ENCODE data around the gene LITAF. TPM values are rescaled to one million over a fixed set of nuclear protein-coding genes. Genes with fewer than 3 reads are reported as not detected.
"Not testable (repeated sequence)": the region's sequence is repeated elsewhere in the genome, so short reads cannot be mapped to it uniquely, and the experiment has no call there.

Gene LITAF
- total RNA-seq, 1 donor from 2014 or later: 70.9 TPM

DNA sequence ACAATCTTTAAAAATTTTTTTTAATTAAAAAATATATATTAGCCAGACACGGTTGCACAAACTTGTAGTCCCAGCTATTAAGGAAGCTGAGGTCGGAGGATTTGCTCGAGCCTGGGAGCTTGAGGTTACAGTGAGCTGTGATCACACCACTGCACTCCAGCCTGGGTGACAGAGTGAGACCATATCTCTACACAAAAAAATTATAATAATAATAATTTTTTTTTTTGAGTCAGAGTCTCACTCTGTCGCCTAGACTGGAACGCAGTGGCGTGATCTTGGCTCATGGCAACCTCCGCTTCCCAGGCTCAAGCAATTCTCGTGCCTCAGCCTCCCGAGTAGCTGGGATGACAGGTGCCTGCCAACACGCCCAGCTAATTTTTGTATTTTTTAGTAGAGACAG, 23.8 kb downstream of the LITAF start:
- Mint-ChIP-seq H3K9me3 (ENCODE audit: unreplicated experiment) (no peaks in the 10 kb centered on the region), H3K36me3 (ENCODE audit: low read depth, unreplicated experiment) (peaks cover 5% of the 10 kb centered on the region), H3K27ac (ENCODE audit: unreplicated experiment) (no peak overlapping the region), H3K27me3 (ENCODE audit: unreplicated experiment) (no peaks in the 10 kb centered on the region), H3K4me1 (ENCODE audit: unreplicated experiment) (peaks cover 9% of the 10 kb centered on the region), H3K4me3 (ENCODE audit: unreplicated experiment) (no peak overlapping the region)
- TF ChIP-seq, protein P1, sequence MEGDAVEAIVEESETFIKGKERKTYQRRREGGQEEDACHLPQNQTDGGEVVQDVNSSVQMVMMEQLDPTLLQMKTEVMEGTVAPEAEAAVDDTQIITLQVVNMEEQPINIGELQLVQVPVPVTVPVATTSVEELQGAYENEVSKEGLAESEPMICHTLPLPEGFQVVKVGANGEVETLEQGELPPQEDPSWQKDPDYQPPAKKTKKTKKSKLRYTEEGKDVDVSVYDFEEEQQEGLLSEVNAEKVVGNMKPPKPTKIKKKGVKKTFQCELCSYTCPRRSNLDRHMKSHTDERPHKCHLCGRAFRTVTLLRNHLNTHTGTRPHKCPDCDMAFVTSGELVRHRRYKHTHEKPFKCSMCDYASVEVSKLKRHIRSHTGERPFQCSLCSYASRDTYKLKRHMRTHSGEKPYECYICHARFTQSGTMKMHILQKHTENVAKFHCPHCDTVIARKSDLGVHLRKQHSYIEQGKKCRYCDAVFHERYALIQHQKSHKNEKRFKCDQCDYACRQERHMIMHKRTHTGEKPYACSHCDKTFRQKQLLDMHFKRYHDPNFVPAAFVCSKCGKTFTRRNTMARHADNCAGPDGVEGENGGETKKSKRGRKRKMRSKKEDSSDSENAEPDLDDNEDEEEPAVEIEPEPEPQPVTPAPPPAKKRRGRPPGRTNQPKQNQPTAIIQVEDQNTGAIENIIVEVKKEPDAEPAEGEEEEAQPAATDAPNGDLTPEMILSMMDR (IDR thresholded peaks at IDR 0.05; ENCODE audit: unreplicated experiment): no peak
- no peak for DNase-seq (ENCODE audit: low spot score)

DNA sequence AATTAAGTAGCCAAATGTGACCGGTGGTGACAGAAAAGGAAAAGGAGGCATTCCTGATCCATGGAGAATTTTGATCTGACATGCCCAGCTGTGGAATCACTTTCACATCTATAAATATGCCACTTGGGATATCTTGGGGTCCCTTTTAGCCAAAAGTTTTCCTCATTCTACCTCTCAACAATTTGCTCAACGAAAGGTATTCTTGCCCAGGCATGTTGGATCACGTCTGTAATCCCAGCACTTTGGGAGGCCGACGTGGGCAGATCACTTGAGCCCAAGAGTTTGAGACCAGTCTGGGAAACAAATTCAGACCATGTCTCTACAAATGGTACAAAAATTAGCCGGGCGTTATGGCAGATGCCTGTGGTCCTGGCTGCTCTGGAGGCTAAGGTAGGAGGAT, 24.3 kb downstream of the LITAF start:
- DNase-seq (ENCODE audit: low spot score): no peak
- H3K36me3 Mint-ChIP-seq (ENCODE audit: low read depth, unreplicated experiment): peaks cover 5% of the 10 kb centered on the region
- peaks cover 9% of the 10 kb centered on the region for H3K4me1 Mint-ChIP-seq (ENCODE audit: unreplicated experiment)
- H3K27ac Mint-ChIP-seq (ENCODE audit: unreplicated experiment): no peak overlapping the region
- TF ChIP-seq, protein P1 (IDR thresholded peaks at IDR 0.05; ENCODE audit: unreplicated experiment): no peak
- no peaks in the 10 kb centered on the region for H3K27me3 Mint-ChIP-seq (ENCODE audit: unreplicated experiment)
- no peak overlapping the region for H3K4me3 Mint-ChIP-seq (ENCODE audit: unreplicated experiment)
- no peaks in the 10 kb centered on the region for H3K9me3 Mint-ChIP-seq (ENCODE audit: unreplicated experiment)

DNA sequence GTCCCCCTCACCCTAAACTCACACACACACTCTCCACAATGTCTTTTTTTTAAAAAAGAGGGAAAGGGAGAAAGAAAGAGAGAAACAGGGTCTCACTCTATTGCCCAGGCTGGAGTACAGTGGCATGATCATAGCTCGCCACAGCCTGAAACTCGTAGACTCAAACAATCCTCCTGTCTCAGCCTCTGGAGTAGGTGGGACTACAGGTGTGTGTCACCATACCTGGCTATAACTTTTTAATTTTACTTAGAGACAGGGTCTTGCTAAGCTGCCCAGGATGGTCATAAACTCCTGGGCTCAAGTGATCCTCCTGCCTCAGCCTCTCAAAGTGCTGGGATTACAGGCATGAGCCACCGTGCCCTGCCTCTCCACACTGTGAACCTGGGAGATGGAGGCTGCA, 24.9 kb downstream of the LITAF start:
- no peak overlapping the region for H3K4me3 Mint-ChIP-seq (ENCODE audit: unreplicated experiment)
- H3K9me3 Mint-ChIP-seq (ENCODE audit: unreplicated experiment): no peaks in the 10 kb centered on the region
- peaks cover 9% of the 10 kb centered on the region for H3K4me1 Mint-ChIP-seq (ENCODE audit: unreplicated experiment)
- H3K36me3 Mint-ChIP-seq (ENCODE audit: low read depth, unreplicated experiment): peaks cover 5% of the 10 kb centered on the region
- no peak for DNase-seq (ENCODE audit: low spot score)
- H3K27ac Mint-ChIP-seq (ENCODE audit: unreplicated experiment): no peak overlapping the region
- TF ChIP-seq, protein P1 (IDR thresholded peaks at IDR 0.05; ENCODE audit: unreplicated experiment): no peak
- no peaks in the 10 kb centered on the region for H3K27me3 Mint-ChIP-seq (ENCODE audit: unreplicated experiment)

DNA sequence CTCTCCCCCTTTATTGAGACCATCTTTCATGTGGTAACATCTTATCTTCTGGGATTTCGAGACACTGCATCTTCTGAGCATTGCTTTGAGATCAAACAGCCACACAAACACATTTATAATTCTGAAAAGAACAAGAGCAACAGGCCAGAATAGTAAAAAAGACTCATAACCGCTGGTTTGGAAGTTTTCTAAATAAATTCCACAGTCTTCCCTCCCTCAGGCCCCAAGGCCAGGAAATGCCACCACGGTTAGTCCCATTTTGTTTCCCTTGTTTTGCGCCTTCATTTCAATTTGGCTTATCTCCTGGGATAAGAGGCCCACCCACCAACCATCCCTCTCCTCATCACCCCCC, 25.3 kb downstream of the LITAF start:
- no peak overlapping the region for H3K4me3 Mint-ChIP-seq (ENCODE audit: unreplicated experiment)
- no peaks in the 10 kb centered on the region for H3K9me3 Mint-ChIP-seq (ENCODE audit: unreplicated experiment)
- TF ChIP-seq, protein P1 (IDR thresholded peaks at IDR 0.05; ENCODE audit: unreplicated experiment): no peak
- no peaks in the 10 kb centered on the region for H3K27me3 Mint-ChIP-seq (ENCODE audit: unreplicated experiment)
- peaks cover 8% of the 10 kb centered on the region for H3K36me3 Mint-ChIP-seq (ENCODE audit: low read depth, unreplicated experiment)
- no peak overlapping the region for H3K27ac Mint-ChIP-seq (ENCODE audit: unreplicated experiment)
- peaks cover 9% of the 10 kb centered on the region for H3K4me1 Mint-ChIP-seq (ENCODE audit: unreplicated experiment)
- no peak for DNase-seq (ENCODE audit: low spot score)

DNA sequence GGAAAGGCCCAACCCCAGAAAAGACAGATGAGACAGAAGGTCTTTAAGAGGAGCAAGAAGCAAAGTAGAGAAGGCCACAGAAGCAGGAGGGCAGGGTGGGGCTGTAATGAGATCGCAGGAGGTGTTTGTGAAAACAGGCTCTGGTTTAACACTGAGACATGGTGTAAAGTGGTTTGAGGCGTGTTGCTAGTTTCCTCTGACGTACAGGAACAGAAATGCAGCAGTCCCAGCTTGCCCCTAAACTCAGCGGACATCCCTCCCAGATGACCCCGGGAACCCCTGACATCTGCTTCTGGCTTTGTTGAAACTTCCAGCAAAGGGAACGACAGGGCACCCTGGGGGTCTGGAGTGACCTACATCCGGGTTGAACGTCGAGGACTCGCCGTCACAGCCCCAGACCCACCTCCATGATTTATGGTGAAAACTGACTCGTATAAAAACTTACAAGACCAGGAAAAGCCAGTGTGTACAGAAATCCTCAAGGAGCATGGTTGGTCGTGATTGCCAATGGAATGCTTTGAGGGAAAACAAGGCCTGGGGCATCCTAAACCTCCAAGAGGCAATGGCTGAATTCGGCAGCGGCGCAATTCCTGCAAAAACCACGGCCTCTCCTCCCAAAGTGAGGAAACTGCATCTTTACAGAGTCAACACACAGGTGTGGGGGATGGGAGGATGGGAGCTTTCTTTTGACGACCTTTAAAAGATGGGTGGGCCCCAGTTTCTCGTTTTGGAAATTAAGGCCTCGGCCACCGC, 25.8 kb downstream of the LITAF start:
- TF ChIP-seq, protein P1 (IDR thresholded peaks at IDR 0.05; ENCODE audit: unreplicated experiment): no peak
- Mint-ChIP-seq H3K4me1 (ENCODE audit: unreplicated experiment) (peaks cover 9% of the 10 kb centered on the region), H3K27ac (ENCODE audit: unreplicated experiment) (no peak overlapping the region), H3K4me3 (ENCODE audit: unreplicated experiment) (no peak overlapping the region), H3K9me3 (ENCODE audit: unreplicated experiment) (no peaks in the 10 kb centered on the region), H3K36me3 (ENCODE audit: low read depth, unreplicated experiment) (peaks cover 10% of the 10 kb centered on the region), H3K27me3 (ENCODE audit: unreplicated experiment) (no peaks in the 10 kb centered on the region)
- DNase-seq (ENCODE audit: low spot score): no peak

DNA sequence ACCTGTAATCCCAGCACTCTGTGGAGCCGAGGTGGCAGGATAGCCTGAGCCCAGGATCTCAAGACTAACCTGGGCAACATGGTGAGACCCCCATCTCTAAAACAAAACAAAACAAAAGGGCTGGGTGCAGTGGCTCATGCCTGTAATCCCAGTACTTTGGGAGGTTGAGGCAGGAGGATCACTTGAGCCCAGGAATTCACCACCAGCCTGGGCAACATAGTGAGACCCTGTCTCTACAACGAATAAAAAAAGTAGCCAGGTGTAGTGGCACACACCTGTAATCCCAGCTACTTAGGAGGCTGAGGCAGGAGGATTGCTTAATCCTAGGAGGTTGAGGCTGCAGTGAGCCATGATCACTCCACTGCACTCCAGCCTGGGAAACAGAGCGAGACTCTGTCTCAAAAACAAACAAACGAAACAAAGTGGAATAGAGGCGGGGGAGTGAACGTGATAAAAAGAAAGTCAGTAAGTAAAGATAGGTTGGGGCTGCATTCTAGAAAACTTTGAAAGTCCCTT, 28.4 kb downstream of the LITAF start:
- not testable (repeated sequence) for H3K27ac Mint-ChIP-seq (ENCODE audit: unreplicated experiment); H3K4me3 Mint-ChIP-seq (ENCODE audit: unreplicated experiment); H3K27me3 Mint-ChIP-seq (ENCODE audit: unreplicated experiment); H3K9me3 Mint-ChIP-seq (ENCODE audit: unreplicated experiment); DNase-seq (ENCODE audit: low spot score); H3K4me1 Mint-ChIP-seq (ENCODE audit: unreplicated experiment)
- peaks cover 12% of the 10 kb centered on the region for H3K36me3 Mint-ChIP-seq (ENCODE audit: low read depth, unreplicated experiment)
